Activated T-helper 1 cell treated with anti-CD3 and anti-CD28 coated beads, Interleukin-12 subunit alpha, Interleukin-12 subunit beta, Interleukin-2, Interleukin-4 antibody, amounts not matched to agents 30 ng/mL and 10 ng/mL and 1 ng/mL, durations not matched to agents 14 hours and 24 hours and 36 hours (primary cell): ENCODE measurements around the gene CTNNA2. TPM values are rescaled to one million over a fixed set of nuclear protein-coding genes. Genes with fewer than 3 reads are reported as not detected.

Experiments used
- DNase-seq: peaks from one replicate; pipeline ENCODE4 v3.0.0; 2021; ENCODE audit warnings: low spot score
- H3K27ac Mint-ChIP-seq: one replicate; pipeline ENCODE4 v1.8.0; 2021; ENCODE audit warnings: mild to moderate bottlenecking, mixed read lengths
- H3K27me3 Mint-ChIP-seq: one replicate; pipeline ENCODE4 v1.8.0; 2022; ENCODE audit warnings: mild to moderate bottlenecking, moderate library complexity, mixed read lengths; ENCODE audit not compliant: insufficient read depth
- H3K36me3 Mint-ChIP-seq: one replicate; pipeline ENCODE4 v1.8.0; 2021; ENCODE audit warnings: low read depth, mixed read lengths
- H3K4me1 Mint-ChIP-seq: one replicate; pipeline ENCODE4 v1.8.0; 2021; ENCODE audit warnings: low read depth, mixed read lengths
- H3K4me3 Mint-ChIP-seq: one replicate; pipeline ENCODE4 v1.8.0; 2021; ENCODE audit warnings: mild to moderate bottlenecking, moderate library complexity, mixed read lengths
- H3K9me3 Mint-ChIP-seq: one replicate; pipeline ENCODE4 v1.8.0; 2021; ENCODE audit warnings: mixed read lengths
- intact Hi-C: fragments of 100-400 bp; cut with micrococcal nuclease; formaldehyde crosslinking; loops from one replicate; pipeline ENCODE4 v1.15.1; 2024
- total RNA-seq: library from RNA; stranded (reverse); gene quantifications from 2 replicates; pipeline ENCODE4 v1.2.3, GENCODE V29; 2022

Gene CTNNA2
- total RNA-seq, 1 donor from 2014 or later = not detected

DNA sequence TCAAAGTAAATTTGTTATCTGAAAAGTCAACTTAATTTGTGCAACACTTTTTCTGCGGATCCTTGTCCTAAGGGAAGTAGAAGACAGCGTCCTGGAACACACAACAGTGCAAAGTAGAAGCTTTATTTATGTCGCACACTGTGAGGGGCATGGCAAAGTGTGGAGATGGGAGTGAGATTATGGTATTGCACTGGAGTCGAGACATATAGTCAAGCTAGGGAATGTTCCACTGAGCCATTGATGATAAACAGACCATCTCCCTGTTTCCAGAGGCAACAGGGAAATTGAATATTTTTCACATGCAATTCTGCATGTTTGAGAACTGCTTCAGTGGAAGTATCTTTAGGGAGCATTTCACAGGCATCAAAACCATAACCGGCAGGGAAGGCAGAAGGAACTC lies 745.5 kb downstream of the CTNNA2 start:
- Mint-ChIP-seq H3K27ac (no peak overlapping the region), H3K4me1 (no peaks in the 10 kb centered on the region), H3K9me3 (peaks cover 4% of the 10 kb centered on the region), H3K27me3 (no peaks in the 10 kb centered on the region), H3K4me3 (no peak overlapping the region), H3K36me3 (no peaks in the 10 kb centered on the region)
- intact Hi-C loops = no loop called here
- no peak for DNase-seq

DNA sequence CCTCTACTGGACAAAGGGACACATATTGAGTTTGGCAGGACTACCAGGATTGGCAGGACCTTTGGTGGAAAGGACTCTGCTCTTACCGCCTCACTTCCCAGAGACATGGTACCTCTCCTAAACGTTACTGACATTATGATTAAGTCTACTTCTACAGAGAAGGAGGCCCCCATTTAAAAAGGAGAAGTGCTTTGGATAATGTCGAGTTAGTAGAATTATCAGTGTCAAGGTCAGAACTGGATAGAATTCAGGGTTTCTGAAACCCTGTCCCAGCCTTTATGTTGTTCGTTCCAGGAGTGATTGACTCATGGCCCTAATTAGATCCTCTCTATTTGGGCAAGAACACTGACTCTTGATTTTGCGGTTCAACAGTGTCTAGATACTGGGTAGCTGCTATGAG lies 745.9 kb downstream of the CTNNA2 start:
- H3K27me3 Mint-ChIP-seq = no peaks in the 10 kb centered on the region
- no peak overlapping the region for H3K4me3 Mint-ChIP-seq
- no peaks in the 10 kb centered on the region for H3K4me1 Mint-ChIP-seq
- no peak overlapping the region for H3K27ac Mint-ChIP-seq
- intact Hi-C loops = no loop called here
- DNase-seq = no peak
- H3K9me3 Mint-ChIP-seq = no peaks in the 10 kb centered on the region
- no peaks in the 10 kb centered on the region for H3K36me3 Mint-ChIP-seq

DNA sequence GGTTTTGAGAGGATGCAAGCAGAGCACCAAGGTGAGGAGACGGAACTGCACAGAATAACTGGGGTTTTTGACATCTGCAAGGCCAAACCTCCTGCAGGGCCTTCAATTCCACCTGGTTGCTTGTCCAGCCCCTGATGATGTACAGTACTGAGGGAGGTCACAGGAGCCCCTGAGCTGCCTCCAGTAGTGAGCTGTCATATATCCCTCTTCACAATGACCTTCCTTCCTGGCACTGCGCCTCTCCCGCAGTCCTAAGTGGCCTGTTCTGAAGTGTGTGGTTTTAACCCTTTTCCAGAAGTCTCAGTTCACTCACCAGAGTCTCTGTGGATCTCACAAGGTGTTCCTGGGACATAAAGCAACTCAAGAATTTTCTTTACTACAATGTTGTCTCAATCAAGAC lies 746.4 kb downstream of the CTNNA2 start:
- H3K27me3 Mint-ChIP-seq = no peaks in the 10 kb centered on the region
- H3K27ac Mint-ChIP-seq = no peak overlapping the region
- H3K4me1 Mint-ChIP-seq = no peaks in the 10 kb centered on the region
- no peak overlapping the region for H3K4me3 Mint-ChIP-seq
- no peaks in the 10 kb centered on the region for H3K9me3 Mint-ChIP-seq
- H3K36me3 Mint-ChIP-seq = no peaks in the 10 kb centered on the region
- no peak for DNase-seq
- intact Hi-C loops = no loop called here

DNA sequence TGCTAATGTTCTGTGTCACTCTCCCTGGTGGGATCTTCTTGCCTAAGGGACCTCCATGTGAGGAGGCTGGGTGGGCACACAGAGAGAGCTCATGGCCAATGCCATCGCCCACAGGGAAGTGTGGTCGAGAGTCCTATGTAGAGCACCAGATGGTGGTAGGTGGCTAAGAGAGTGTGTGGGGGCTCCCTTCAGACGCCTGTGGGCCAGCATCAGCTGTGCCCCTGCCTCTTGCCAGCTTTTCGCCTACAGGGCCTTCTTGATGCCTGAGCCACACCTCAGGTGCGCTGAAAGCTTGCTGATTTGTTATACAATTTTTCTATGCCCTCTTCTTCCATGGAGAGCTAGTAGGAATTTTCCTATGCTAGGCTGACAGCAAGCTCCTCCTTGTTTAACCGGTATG lies 753.4 kb downstream of the CTNNA2 start:
- intact Hi-C loops = no loop called here
- peaks cover 19% of the 10 kb centered on the region for H3K9me3 Mint-ChIP-seq
- H3K27me3 Mint-ChIP-seq = no peaks in the 10 kb centered on the region
- H3K27ac Mint-ChIP-seq = no peak overlapping the region
- no peaks in the 10 kb centered on the region for H3K4me1 Mint-ChIP-seq
- no peak for DNase-seq
- H3K36me3 Mint-ChIP-seq = no peaks in the 10 kb centered on the region
- no peak overlapping the region for H3K4me3 Mint-ChIP-seq

DNA sequence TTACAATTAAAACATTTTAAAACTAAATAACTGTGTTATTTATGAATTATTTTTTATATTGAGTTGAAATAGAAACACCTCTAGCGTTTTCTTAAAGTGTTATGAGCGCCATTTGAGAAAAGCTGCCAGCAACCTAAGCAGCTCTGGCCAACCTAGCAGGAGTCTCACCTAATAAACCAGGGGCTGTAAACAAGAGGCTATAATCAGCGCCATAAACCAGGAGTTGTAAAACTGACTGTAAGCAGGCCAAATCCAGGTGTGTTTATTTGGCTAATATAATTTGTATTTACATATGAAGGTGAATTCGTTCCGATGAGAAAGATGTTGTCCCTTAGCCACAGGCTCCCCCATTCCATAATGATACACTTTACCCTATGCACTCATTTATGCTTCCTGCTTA lies 757.0 kb downstream of the CTNNA2 start:
- H3K36me3 Mint-ChIP-seq = no peaks in the 10 kb centered on the region
- peaks cover 15% of the 10 kb centered on the region for H3K9me3 Mint-ChIP-seq
- H3K27ac Mint-ChIP-seq = no peak overlapping the region
- intact Hi-C loops = no loop called here
- H3K27me3 Mint-ChIP-seq = peaks cover 2% of the 10 kb centered on the region
- no peak for DNase-seq
- no peaks in the 10 kb centered on the region for H3K4me1 Mint-ChIP-seq
- H3K4me3 Mint-ChIP-seq = no peak overlapping the region

DNA sequence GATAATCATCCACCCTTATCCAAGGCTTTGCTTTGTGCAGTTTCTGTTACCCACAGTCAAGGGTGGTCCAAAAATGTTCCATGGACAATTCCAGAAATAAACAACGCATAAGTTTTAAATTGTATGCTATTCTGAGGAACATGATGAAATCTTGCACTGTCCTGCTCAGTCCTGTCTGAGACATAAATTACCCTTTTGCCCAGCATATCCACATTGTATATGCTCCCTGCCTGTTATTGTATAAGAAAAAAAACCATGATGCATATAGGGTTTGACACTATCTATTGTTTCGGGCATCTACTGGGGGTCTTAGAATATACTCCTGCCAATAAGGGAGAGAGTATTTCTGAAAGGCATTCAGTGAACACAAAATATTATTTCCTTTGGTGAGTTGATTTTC lies 767.7 kb downstream of the CTNNA2 start:
- no peaks in the 10 kb centered on the region for H3K36me3 Mint-ChIP-seq
- no peaks in the 10 kb centered on the region for H3K4me1 Mint-ChIP-seq
- H3K4me3 Mint-ChIP-seq = no peak overlapping the region
- no peaks in the 10 kb centered on the region for H3K9me3 Mint-ChIP-seq
- no peak for DNase-seq
- intact Hi-C loops = no loop called here
- H3K27ac Mint-ChIP-seq = no peak overlapping the region
- no peaks in the 10 kb centered on the region for H3K27me3 Mint-ChIP-seq

DNA sequence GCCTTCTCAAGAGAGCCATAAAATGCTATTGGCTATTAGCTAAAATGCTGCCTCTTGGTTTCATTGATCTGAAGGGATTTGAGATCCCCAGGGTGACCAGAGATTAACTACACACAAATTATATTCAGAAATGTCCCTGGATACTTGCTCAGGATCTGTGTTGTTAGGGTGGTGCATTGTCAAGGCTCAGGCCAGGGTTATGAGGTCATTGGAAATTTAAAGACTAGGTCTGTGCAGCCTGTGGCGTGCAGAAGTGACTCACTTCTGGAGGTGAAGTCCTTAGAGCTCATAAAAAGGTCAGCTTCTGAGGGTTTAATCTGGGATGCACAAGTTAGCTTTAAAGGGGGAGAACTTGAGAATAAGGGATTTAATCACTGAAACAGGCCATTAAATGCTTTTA lies 768.2 kb downstream of the CTNNA2 start:
- no peaks in the 10 kb centered on the region for H3K36me3 Mint-ChIP-seq
- H3K27me3 Mint-ChIP-seq = no peaks in the 10 kb centered on the region
- no peak for DNase-seq
- H3K4me3 Mint-ChIP-seq = no peak overlapping the region
- intact Hi-C loops = no loop called here
- no peak overlapping the region for H3K27ac Mint-ChIP-seq
- H3K4me1 Mint-ChIP-seq = no peaks in the 10 kb centered on the region
- no peaks in the 10 kb centered on the region for H3K9me3 Mint-ChIP-seq

DNA sequence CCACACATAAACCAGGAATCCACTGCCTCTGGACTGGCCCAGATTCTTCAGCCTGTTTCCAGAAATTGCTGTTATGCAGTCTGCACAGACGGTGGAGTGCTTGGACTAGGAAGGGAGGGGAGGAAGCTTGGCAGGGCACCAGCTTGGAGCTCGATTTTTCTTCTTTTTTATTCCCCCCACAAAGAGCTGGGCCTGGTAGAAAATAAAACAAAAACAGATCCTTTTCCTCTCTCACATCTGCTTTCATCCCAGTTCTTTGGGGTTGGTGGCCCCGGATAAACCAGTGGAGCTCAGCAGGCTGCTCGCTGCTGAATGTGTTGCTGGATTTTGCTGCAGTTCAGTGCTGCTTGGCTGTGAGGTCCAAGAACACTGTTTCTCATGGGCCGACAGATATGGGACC lies 775.7 kb downstream of the CTNNA2 start:
- no peak overlapping the region for H3K27ac Mint-ChIP-seq
- H3K27me3 Mint-ChIP-seq = no peaks in the 10 kb centered on the region
- intact Hi-C loops = no loop called here
- H3K4me1 Mint-ChIP-seq = no peaks in the 10 kb centered on the region
- no peaks in the 10 kb centered on the region for H3K36me3 Mint-ChIP-seq
- no peak overlapping the region for H3K4me3 Mint-ChIP-seq
- DNase-seq = no peak
- no peaks in the 10 kb centered on the region for H3K9me3 Mint-ChIP-seq

DNA sequence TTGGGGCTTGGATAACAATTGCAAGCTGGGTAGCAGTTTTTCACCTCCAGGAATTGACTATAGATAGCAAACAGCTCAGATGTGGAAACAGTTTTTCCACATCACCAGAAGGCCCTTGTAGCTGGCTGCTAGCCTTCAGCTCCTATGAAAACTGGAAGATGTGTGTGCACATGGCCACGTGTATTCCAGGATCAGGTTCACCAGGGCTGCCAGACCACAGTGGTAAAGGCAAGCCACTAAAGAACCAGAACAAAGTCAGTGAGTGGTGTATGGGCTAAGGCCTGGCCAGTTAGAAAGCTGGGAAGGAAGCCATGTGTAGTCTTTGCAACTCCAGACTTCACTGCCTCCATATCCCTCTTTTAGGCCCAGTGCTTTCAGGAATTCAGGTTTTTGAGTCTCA lies 778.8 kb downstream of the CTNNA2 start:
- intact Hi-C loops = no loop called here
- no peak for DNase-seq
- Mint-ChIP-seq H3K27ac (no peak overlapping the region), H3K27me3 (no peaks in the 10 kb centered on the region), H3K4me1 (no peaks in the 10 kb centered on the region), H3K4me3 (no peak overlapping the region), H3K9me3 (no peaks in the 10 kb centered on the region), H3K36me3 (no peaks in the 10 kb centered on the region)

DNA sequence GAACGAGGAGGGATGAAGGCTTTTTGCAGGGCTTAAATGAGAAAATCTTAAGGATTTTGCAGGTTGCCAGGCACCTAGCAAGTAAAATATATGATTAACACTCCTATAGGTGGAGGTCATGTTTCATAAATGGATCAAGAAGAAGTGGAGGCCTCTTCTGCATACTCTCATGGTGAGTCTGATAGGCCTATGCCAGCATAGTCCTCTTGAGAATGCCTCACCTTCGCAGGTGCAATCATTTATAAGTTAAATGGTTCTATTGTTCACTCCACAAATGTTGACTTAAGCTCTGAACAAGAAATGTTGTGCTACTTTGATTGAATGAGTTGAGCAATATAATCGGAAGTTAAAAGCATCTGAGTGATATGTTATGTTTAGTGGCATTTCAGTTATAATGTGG lies 779.6 kb downstream of the CTNNA2 start:
- no peak for DNase-seq
- H3K4me1 Mint-ChIP-seq = no peaks in the 10 kb centered on the region
- H3K36me3 Mint-ChIP-seq = no peaks in the 10 kb centered on the region
- no peaks in the 10 kb centered on the region for H3K9me3 Mint-ChIP-seq
- intact Hi-C loops = no loop called here
- no peaks in the 10 kb centered on the region for H3K27me3 Mint-ChIP-seq
- no peak overlapping the region for H3K27ac Mint-ChIP-seq
- H3K4me3 Mint-ChIP-seq = no peak overlapping the region

DNA sequence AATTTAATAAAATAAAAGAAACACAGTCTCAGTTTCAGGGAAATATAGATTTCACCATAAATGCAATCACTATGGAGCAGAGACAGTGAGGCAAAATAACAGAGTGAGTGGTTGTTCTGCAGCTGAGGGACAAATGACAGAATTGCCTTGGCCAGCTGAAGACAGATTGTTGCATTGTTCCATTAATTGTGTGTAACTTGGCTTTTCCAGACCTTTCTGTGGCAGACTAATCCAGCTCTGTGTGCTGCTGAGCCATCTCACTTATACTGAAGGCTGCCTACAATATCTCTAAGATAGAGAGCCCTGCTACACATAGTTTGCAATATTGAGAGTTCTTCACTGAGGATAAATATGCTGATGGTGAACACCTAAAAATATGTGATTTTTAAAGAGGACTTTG lies 780.2 kb downstream of the CTNNA2 start:
- no peak for DNase-seq
- Mint-ChIP-seq H3K27ac (no peak overlapping the region), H3K36me3 (no peaks in the 10 kb centered on the region), H3K4me3 (no peak overlapping the region), H3K9me3 (no peaks in the 10 kb centered on the region), H3K27me3 (no peaks in the 10 kb centered on the region), H3K4me1 (no peaks in the 10 kb centered on the region)
- intact Hi-C loops = no loop called here

DNA sequence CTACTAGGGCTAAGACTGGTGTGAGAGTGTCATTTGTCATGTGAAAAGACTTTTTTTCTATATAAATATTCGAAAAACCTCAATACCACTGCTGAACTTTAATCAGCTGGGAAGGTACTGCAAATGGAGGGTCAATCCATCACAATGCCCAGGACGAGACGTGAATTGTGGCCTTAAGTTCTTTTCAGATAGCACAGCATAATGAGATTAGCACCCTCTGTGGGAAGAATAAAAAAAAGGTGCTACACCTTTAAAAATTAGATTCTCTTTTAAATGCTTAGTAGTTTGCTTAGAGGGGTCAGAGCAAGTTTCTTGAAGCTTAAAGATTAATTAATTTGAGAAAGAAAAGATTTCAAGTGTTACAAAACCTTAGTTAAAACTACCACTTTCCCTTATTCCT lies 786.1 kb downstream of the CTNNA2 start:
- DNase-seq = no peak
- no peak overlapping the region for H3K27ac Mint-ChIP-seq

DNA sequence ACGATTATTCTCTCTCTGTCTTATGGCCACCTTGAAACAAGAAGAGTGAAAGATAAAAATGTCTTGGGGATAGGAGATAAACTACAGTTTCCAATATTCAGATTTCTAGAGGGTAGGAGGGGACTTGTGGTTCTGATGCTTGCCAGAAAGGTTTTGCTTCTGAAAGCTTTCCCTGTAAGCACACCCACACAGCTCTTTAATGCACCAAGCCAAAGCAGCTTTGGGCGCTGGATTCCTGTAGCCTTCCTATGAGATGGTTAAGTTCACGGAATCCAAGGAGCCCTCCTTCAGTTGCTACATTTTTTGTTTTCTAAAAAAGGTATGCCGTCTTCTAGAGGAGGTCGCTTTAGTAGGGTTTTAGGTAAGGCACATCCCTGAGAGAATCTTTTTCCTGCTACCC lies 786.8 kb downstream of the CTNNA2 start:
- Mint-ChIP-seq H3K4me1 (no peaks in the 10 kb centered on the region), H3K9me3 (no peaks in the 10 kb centered on the region), H3K27me3 (peaks cover 18% of the 10 kb centered on the region), H3K36me3 (no peaks in the 10 kb centered on the region), H3K27ac (no peak overlapping the region), H3K4me3 (no peak overlapping the region)
- intact Hi-C loops = no loop called here
- DNase-seq = no peak

More for the DNA sequence above, 786.1 kb downstream of the CTNNA2 start:
- H3K9me3 Mint-ChIP-seq = no peaks in the 10 kb centered on the region
- H3K27me3 Mint-ChIP-seq = peaks cover 16% of the 10 kb centered on the region
- H3K4me3 Mint-ChIP-seq = no peak overlapping the region
- H3K36me3 Mint-ChIP-seq = no peaks in the 10 kb centered on the region
- no peaks in the 10 kb centered on the region for H3K4me1 Mint-ChIP-seq
- intact Hi-C loops = no loop called here

DNA sequence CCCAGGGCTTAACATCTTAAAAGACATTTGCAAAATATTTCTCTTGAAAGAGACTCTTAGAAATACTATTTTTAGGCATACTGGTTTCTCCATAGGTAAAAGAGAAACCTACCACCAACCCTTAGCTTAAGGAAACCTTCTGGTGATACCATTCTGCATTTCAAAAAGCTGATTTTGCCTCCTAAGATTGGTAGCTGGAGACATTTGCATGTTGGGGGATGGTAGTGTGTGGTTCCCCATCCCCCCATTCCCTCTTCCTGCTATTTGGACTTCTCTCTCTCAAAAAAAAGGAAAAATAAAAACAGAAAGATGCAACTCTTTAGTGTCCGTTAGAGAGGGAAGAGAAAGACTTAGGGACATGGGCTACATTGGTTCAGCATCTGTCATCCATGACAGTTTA lies 787.5 kb downstream of the CTNNA2 start:
- Mint-ChIP-seq H3K4me1 (no peaks in the 10 kb centered on the region), H3K9me3 (no peaks in the 10 kb centered on the region), H3K27me3 (peaks cover 25% of the 10 kb centered on the region), H3K27ac (no peak overlapping the region), H3K36me3 (no peaks in the 10 kb centered on the region), H3K4me3 (no peak overlapping the region)
- intact Hi-C loops = no loop called here
- no peak for DNase-seq
